LNCAP (cell line): ENCODE results near the gene COL4A3.

Source experiments
- TF ChIP-seq, protein P1 (sequence below): fragments of 450-650 bp; IDR thresholded peaks from 2 replicates; pipeline ENCODE4 v1.5.1; 2017; ENCODE audit warnings: mild to moderate bottlenecking

COL4A3 gene

DNA sequence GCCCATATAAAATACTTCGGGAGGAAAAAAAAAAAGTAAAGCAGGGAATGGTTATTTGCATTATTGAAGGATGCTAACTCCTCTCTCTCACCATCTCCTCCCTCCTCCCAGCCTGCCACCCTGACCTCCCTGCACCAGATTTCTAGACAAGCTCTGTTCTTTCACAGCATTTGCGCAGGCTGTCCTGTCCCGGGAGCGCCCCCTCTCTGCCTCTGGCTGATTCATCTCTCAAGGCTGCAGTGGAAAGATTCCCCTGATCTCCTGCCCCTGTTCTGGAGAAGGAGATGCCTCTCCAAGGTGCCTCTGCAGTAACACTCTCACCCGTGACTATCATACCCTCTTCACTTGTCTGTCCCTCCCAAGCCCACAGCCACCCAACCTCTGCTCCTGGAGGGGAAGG is 38.9 kb upstream of the COL4A3 start:
- TF ChIP-seq, protein P1, sequence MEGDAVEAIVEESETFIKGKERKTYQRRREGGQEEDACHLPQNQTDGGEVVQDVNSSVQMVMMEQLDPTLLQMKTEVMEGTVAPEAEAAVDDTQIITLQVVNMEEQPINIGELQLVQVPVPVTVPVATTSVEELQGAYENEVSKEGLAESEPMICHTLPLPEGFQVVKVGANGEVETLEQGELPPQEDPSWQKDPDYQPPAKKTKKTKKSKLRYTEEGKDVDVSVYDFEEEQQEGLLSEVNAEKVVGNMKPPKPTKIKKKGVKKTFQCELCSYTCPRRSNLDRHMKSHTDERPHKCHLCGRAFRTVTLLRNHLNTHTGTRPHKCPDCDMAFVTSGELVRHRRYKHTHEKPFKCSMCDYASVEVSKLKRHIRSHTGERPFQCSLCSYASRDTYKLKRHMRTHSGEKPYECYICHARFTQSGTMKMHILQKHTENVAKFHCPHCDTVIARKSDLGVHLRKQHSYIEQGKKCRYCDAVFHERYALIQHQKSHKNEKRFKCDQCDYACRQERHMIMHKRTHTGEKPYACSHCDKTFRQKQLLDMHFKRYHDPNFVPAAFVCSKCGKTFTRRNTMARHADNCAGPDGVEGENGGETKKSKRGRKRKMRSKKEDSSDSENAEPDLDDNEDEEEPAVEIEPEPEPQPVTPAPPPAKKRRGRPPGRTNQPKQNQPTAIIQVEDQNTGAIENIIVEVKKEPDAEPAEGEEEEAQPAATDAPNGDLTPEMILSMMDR: no peak; the same call in 1 of the 2 replicates

DNA sequence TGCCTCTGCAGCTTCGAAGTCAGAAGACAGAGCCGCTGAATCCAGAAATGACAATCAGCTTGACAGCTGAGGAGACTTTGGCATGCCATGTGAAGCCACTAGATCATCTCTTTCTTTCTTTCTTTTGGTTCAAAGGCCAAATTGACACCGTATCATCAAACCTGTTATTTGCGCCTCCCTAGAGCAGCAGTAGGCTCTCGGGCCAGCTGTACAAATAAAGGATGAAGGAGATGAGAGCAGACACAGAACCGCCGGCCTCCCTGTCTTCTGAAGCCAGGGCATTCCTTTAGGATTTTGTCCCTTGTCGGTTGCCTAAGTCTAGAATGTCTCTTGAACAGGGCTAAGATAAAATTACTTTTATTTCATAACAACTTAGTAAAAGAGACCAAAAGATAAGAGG is 37.2 kb upstream of the COL4A3 start:
- TF ChIP-seq, protein P1: no peak

- TF ChIP-seq, protein P1: no peak
These were observed 33.8 kb upstream of the COL4A3 start for GRCh38 chr2:227130636-227131035.

DNA sequence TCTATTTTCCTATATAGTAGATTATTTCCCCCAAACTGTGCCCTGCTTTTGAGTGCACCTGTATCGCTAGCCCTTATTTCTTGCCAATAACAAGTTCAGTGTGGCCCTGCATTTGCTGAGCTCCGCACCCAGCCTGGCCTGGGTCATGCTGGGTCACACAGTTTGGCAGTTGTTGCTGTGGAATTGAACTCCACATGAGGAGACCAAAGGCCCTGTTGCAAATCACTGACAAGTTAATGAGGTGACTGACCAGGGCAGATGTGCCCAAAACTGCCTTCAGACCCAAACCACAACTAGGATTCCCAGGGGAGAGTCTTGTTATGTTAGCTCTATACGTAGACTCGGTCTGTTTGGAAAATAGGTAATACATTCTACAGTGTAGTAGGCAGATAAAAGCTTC is 31.4 kb upstream of the COL4A3 start:
- TF ChIP-seq, protein P1: no peak

GRCh38 chr2:227134591-227134990 is 29.8 kb upstream of the COL4A3 start:
- TF ChIP-seq, protein P1: no peak

- TF ChIP-seq, protein P1: no peak
These were observed 23.1 kb upstream of the COL4A3 start for GRCh38 chr2:227141301-227141700.

- TF ChIP-seq, protein P1: no peak
These were observed 20.5 kb upstream of the COL4A3 start for GRCh38 chr2:227143895-227144294.

- TF ChIP-seq, protein P1: no peak
These were observed 18.0 kb upstream of the COL4A3 start for GRCh38 chr2:227146456-227146855.
